Gastroesophageal sphincter (tissue), 3 donors: ENCODE data around the gene MARF1.

Experiments
- CTCF ChIP-seq, 4 experiments: fragments of 200-600 bp in 2 of 4; fragments of 450-650 bp in 2 of 4; sonication (generic) in 1 of 4; IDR thresholded peaks; one replicate each; pipeline ENCODE4 v1.5.1; 2017 to 2019; ENCODE audit warnings: antibody characterized with exemption in 4 of 4, mild to moderate bottlenecking in 2 of 4, moderate library complexity in 2 of 4
- POLR2AphosphoS5 ChIP-seq: sonication (generic); formaldehyde crosslinking; IDR thresholded peaks from one replicate; pipeline ENCODE4 v1.6.1; 2017; ENCODE audit warnings: antibody characterized with exemption

GRCh38 chr16:15676506-15676905, 33.6 kb upstream of the MARF1 start:
- TF ChIP-seq POLR2AphosphoS5 (no peak), CTCF (IDR thresholded peaks at IDR 0.05) (no peak)
